WTC11 (cell line): Measurements from ENCODE around the gene LPP. TPM values are rescaled to one million over a fixed set of nuclear protein-coding genes. Genes with fewer than 3 reads are reported as not detected.

Experiments used
- ATAC-seq: fragments of 200-7000 bp; cut with Tn5 transposase; 2 replicates; pipeline ENCODE4 v1.10.0; 2021; ENCODE audit warnings: mild to moderate bottlenecking, moderate library complexity
- CTCF ChIA-PET: fragments of 300-600 bp; sonication (Branson Sonifier 250); formaldehyde crosslinking; loops from one replicate; lab custom pipeline; 2021; ENCODE audit warnings: antibody characterized with exemption; lab: Charles Lee
- POLR2A ChIA-PET: fragments of 350-600 bp; sonication (Branson Sonifier 250); formaldehyde crosslinking; loops from one replicate; lab custom pipeline; 2021; ENCODE audit warnings: antibody characterized with exemption; lab: Charles Lee
- DNase-seq: peaks from one replicate; pipeline ENCODE4 v3.0.0; 2021; ENCODE audit warnings: low spot score
- H3K27ac Mint-ChIP-seq: 2 replicates; pipeline ENCODE4 v1.8.0; 2021; ENCODE audit warnings: mixed read lengths
- H3K27me3 Mint-ChIP-seq: 2 replicates; pipeline ENCODE4 v1.8.0; 2021; ENCODE audit warnings: low read depth, mild to moderate bottlenecking, moderate library complexity, mixed read lengths
- H3K36me3 Mint-ChIP-seq: 2 replicates; pipeline ENCODE4 v1.8.0; 2021; ENCODE audit warnings: mixed read lengths
- H3K4me1 Mint-ChIP-seq: 2 replicates; pipeline ENCODE4 v1.8.0; 2022; ENCODE audit warnings: mixed read lengths
- H3K4me3 Mint-ChIP-seq: 2 replicates; pipeline ENCODE4 v1.8.0; 2021; ENCODE audit warnings: mild to moderate bottlenecking, moderate library complexity, mixed read lengths
- H3K9me3 Mint-ChIP-seq: 2 replicates; pipeline ENCODE4 v1.8.0; 2021; ENCODE audit warnings: mixed read lengths
- ESRRA ChIP-seq: sonication (generic); formaldehyde crosslinking; IDR thresholded peaks from 2 replicates; pipeline ENCODE4 v1.8.1; 2022; ENCODE audit warnings: mild to moderate bottlenecking, missing genetic modification reagents, borderline replicate concordance
- FOXP1 ChIP-seq: sonication (generic); formaldehyde crosslinking; IDR thresholded peaks from 2 replicates; pipeline ENCODE4 v1.8.0; 2022; ENCODE audit warnings: missing genetic modification reagents, mild to moderate bottlenecking, moderate library complexity, borderline replicate concordance
- HMGA2 ChIP-seq: fragments of 250-450 bp; sonication (Bioruptor Pico); IDR thresholded peaks from 2 replicates; pipeline ENCODE4 v1.4.0; 2021; ENCODE audit warnings: mild to moderate bottlenecking, moderate library complexity
- JUN ChIP-seq: sonication (generic); formaldehyde crosslinking; IDR thresholded peaks from 2 replicates; pipeline ENCODE4 v1.8.0; 2023; ENCODE audit warnings: mild to moderate bottlenecking, missing genetic modification reagents
- KAT7 ChIP-seq: sonication (generic); formaldehyde crosslinking; IDR thresholded peaks from 2 replicates; pipeline ENCODE4 v1.8.1; 2023; ENCODE audit warnings: missing genetic modification reagents, mild to moderate bottlenecking, borderline replicate concordance
- NFATC4 ChIP-seq: fragments of 250-450 bp; sonication (Bioruptor Pico); IDR thresholded peaks from 2 replicates; pipeline ENCODE4 v1.9.0; 2021; ENCODE audit warnings: mild to moderate bottlenecking
- NR1H2 ChIP-seq: sonication (generic); formaldehyde crosslinking; IDR thresholded peaks from 2 replicates; pipeline ENCODE4 v1.9.0; 2021; ENCODE audit warnings: mild to moderate bottlenecking, moderate library complexity, missing genetic modification reagents
- SMAD3 ChIP-seq: sonication (generic); formaldehyde crosslinking; IDR thresholded peaks from 2 replicates; pipeline ENCODE4 v1.8.0; 2022; ENCODE audit warnings: missing genetic modification reagents, mild to moderate bottlenecking, borderline replicate concordance
- SMAD4 ChIP-seq: sonication (generic); formaldehyde crosslinking; IDR thresholded peaks from 2 replicates; pipeline ENCODE4 v1.8.0; 2022; ENCODE audit warnings: mild to moderate bottlenecking, missing genetic modification reagents
- SOX15 ChIP-seq: fragments of 250-450 bp; sonication (Bioruptor Pico); IDR thresholded peaks from 2 replicates; pipeline ENCODE4 v1.9.0; 2021; ENCODE audit warnings: mild to moderate bottlenecking
- ZNF396 ChIP-seq: fragments of 250-450 bp; sonication (Bioruptor Pico); IDR thresholded peaks from 2 replicates; pipeline ENCODE4 v1.8.0; 2021; ENCODE audit warnings: mild to moderate bottlenecking, moderate library complexity, borderline replicate concordance
- ZNF423 ChIP-seq: fragments of 250-450 bp; sonication (Bioruptor Pico); IDR thresholded peaks from 2 replicates; pipeline ENCODE4 v2.1.2; 2022; ENCODE audit warnings: mild to moderate bottlenecking, moderate library complexity
- total RNA-seq: library from RNA; stranded (reverse); gene quantifications from 3 replicates; pipeline ENCODE4 v1.2.3, GENCODE V29; 2021
- TF ChIP-seq, protein P1 (sequence below): sonication (generic); formaldehyde crosslinking; IDR thresholded peaks from 2 replicates; pipeline ENCODE4 v1.8.0; 2022; ENCODE audit warnings: mild to moderate bottlenecking, missing genetic modification reagents
- TF ChIP-seq, protein P2 (sequence below): fragments of 250-450 bp; sonication (Bioruptor Pico); IDR thresholded peaks from 2 replicates; pipeline ENCODE4 v1.8.0; 2021; ENCODE audit warnings: mild to moderate bottlenecking
- TF ChIP-seq, protein P3 (sequence below): sonication (generic); formaldehyde crosslinking; IDR thresholded peaks from 2 replicates; pipeline ENCODE4 v1.8.1; 2023; ENCODE audit warnings: mild to moderate bottlenecking, missing genetic modification reagents, moderate library complexity
- TF ChIP-seq, protein P4 (sequence below): fragments of 250-450 bp; sonication (Bioruptor Pico); IDR thresholded peaks from 2 replicates; pipeline ENCODE4 v2.1.2; 2022; ENCODE audit warnings: mild to moderate bottlenecking, moderate library complexity
- TF ChIP-seq, protein P5 (sequence below): sonication (generic); formaldehyde crosslinking; IDR thresholded peaks from 2 replicates; pipeline ENCODE4 v1.8.1; 2022; ENCODE audit warnings: mild to moderate bottlenecking, moderate library complexity, missing genetic modification reagents
- TF ChIP-seq, protein P6 (sequence below): sonication (generic); formaldehyde crosslinking; conservative IDR thresholded peaks from 2 replicates; pipeline ENCODE4 v1.8.1; 2023; ENCODE audit warnings: mild to moderate bottlenecking, low read depth, missing genetic modification reagents, moderate library complexity

The LPP gene
- total RNA-seq, 1 experiment from 2014 or later = 49.6 TPM

DNA sequence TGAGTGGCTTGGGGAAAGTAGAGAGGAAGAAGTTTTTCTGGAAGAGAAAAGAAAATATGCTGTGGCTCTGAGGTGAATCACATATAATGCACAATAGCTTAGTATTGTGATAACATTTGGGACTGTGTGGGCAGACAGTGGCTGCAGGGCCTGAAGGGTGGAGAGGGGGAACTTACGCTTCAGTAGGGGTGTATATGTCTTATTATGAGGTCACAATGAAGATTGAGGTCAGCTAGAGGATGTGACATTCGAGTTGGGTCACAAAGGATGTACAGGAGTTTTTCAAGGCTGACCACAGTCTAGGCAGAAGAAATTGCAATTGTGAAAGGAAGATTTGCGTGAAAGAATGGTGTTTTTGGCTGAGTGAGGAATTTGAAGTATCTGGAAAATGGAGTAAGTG, 414.8 kb downstream of the LPP start:
- H3K4me1 Mint-ChIP-seq = peaks cover 4% of the 10 kb centered on the region
- no peak for TF ChIP-seq SMAD3 (CRISPR knock-in tag)
- H3K4me3 Mint-ChIP-seq = no peak overlapping the region
- CTCF ChIA-PET = no interaction called here
- ATAC-seq (no peak), DNase-seq (no peak)
- H3K9me3 Mint-ChIP-seq = no peaks in the 10 kb centered on the region
- H3K27ac Mint-ChIP-seq = peak overlapping the region; percentile 0; the same call in 1 of the 2 replicates
- POLR2A ChIA-PET = no interaction called here
- H3K27me3 Mint-ChIP-seq = no peaks in the 10 kb centered on the region
- H3K36me3 Mint-ChIP-seq = no peaks in the 10 kb centered on the region

DNA sequence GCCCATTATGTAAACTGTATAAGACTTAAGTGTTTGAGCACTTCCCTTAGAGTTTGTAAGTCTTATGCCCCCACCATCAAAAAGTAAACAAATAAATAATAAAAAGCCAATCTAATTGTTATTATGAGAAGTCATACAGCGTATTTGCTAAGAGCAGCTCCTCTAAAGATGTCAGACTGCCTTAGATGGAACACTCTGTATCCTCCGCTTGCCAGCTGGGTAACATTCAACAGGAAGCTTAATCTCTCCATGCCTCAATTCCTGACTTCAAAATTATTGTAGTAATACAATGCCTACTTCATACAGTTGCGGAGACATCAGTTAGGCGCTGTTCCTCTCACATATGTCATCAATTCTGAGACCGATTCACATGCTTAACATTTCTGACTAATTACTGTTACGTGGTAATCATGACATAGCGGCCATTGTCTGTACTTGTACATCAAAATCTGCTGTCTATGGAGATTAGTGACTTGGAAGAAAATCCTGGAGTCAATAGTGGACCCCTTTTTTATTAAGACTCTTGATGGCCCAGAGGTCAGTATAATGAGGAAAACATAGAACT, 417.7 kb downstream of the LPP start:
- H3K36me3 Mint-ChIP-seq = no peaks in the 10 kb centered on the region
- no peak for DNase-seq
- ATAC-seq = no peak
- H3K27me3 Mint-ChIP-seq = no peaks in the 10 kb centered on the region
- no peak for TF ChIP-seq ZNF423 (CRISPR knock-in tag)
- no peaks in the 10 kb centered on the region for H3K9me3 Mint-ChIP-seq
- peaks cover 7% of the 10 kb centered on the region for H3K4me1 Mint-ChIP-seq
- H3K4me3 Mint-ChIP-seq = no peak overlapping the region
- ChIA-PET CTCF (no interaction called here), POLR2A (no interaction called here)
- H3K27ac Mint-ChIP-seq = no peak overlapping the region

DNA sequence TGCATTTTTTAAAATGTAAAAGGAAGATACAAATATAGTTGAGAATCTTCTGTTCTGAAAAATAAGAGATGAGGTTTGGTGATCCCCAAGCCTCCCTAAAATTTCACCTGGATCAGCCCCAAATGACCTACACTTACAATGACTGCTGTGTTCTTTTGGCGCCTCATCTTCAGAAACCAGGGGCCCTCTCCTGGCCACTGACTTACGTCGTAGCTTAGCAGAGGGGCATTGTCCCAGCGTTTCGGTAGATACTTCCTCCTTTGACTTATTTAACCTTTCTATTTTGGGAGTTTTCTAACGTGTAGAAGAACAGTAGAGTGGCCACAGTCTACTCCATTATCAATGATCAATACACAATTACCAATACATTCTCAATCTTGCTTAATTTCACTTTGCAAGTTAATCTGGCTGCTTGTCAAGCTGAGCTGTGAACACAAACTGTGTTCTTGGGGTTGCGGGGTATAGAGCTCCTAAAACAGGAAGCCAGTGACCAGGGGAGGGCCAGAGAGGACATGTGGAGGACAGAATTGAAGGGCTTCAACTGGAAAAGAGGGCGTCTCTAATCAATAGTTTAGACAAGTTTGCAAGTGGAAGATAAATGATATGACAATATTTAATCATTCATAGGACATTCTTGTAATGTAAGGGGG, 419.5 kb downstream of the LPP start:
- peak; percentile 18 for DNase-seq
- Mint-ChIP-seq H3K4me3 (no peak overlapping the region), H3K27ac (peak overlapping the region; percentile 20), H3K27me3 (no peaks in the 10 kb centered on the region), H3K9me3 (no peaks in the 10 kb centered on the region), H3K4me1 (peaks cover 7% of the 10 kb centered on the region), H3K36me3 (no peaks in the 10 kb centered on the region)
- ChIA-PET CTCF (interaction anchor here (0.6 to 1.8 kb wide), 6 partner anchors 11 to 1613 kb away, joined by 3 to 9 read pairs (median 4); no protein-coding TSS in a partner anchor), POLR2A (interaction anchor here (1.0 kb wide), 1 partner anchor 10 kb away, joined by 3 read pairs; no protein-coding TSS in a partner anchor)
- peak; percentile 68 for ATAC-seq
- no peak for TF ChIP-seq NR1H2 (CRISPR knock-in tag)

DNA sequence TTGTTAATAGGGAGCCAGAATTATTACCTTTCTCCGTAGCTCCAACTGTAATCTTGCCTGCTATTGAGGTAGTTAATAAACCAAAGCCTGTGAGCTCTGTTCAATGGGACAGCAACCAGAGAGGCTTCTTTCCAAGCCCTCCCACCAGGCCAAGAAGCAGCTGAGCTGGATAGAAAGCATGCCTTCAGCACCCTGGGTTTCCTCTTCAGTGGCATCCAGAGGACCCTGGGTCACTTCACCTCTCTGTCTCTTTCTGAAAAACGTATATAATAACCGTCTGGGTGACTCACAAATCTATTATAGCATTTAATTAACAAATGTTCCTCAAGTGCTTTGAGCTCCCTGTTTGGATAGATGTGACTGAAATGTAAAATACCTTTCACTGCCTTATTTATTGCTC, 420.0 kb downstream of the LPP start:
- DNase-seq (no peak), ATAC-seq (peak; percentile 24; the same call in 1 of the 2 replicates)
- ChIA-PET CTCF (interaction anchor here (0.6 to 1.8 kb wide), 6 partner anchors 10 to 1613 kb away, joined by 3 to 9 read pairs (median 4); no protein-coding TSS in a partner anchor), POLR2A (interaction anchor here (1.0 kb wide), 1 partner anchor 10 kb away, joined by 3 read pairs; no protein-coding TSS in a partner anchor)
- TF ChIP-seq SMAD4 (CRISPR knock-in tag) (no peak), NFATC4 (CRISPR knock-in tag) (no peak), HMGA2 (CRISPR knock-in tag) (no peak), SOX15 (CRISPR knock-in tag) (no peak), ESRRA (no peak), JUN (no peak), KAT7 (CRISPR knock-in tag) (no peak), ZNF396 (CRISPR knock-in tag) (no peak), FOXP1 (CRISPR knock-in tag) (no peak)
- TF ChIP-seq, protein P1, sequence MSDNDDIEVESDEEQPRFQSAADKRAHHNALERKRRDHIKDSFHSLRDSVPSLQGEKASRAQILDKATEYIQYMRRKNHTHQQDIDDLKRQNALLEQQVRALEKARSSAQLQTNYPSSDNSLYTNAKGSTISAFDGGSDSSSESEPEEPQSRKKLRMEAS (CRISPR knock-in tag) = no peak
- TF ChIP-seq, protein P2, sequence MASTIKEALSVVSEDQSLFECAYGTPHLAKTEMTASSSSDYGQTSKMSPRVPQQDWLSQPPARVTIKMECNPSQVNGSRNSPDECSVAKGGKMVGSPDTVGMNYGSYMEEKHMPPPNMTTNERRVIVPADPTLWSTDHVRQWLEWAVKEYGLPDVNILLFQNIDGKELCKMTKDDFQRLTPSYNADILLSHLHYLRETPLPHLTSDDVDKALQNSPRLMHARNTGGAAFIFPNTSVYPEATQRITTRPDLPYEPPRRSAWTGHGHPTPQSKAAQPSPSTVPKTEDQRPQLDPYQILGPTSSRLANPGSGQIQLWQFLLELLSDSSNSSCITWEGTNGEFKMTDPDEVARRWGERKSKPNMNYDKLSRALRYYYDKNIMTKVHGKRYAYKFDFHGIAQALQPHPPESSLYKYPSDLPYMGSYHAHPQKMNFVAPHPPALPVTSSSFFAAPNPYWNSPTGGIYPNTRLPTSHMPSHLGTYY (CRISPR knock-in tag) = no peak
- TF ChIP-seq, protein P3, sequence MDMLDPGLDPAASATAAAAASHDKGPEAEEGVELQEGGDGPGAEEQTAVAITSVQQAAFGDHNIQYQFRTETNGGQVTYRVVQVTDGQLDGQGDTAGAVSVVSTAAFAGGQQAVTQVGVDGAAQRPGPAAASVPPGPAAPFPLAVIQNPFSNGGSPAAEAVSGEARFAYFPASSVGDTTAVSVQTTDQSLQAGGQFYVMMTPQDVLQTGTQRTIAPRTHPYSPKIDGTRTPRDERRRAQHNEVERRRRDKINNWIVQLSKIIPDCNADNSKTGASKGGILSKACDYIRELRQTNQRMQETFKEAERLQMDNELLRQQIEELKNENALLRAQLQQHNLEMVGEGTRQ (CRISPR knock-in tag) = no peak
- TF ChIP-seq, protein P4, sequence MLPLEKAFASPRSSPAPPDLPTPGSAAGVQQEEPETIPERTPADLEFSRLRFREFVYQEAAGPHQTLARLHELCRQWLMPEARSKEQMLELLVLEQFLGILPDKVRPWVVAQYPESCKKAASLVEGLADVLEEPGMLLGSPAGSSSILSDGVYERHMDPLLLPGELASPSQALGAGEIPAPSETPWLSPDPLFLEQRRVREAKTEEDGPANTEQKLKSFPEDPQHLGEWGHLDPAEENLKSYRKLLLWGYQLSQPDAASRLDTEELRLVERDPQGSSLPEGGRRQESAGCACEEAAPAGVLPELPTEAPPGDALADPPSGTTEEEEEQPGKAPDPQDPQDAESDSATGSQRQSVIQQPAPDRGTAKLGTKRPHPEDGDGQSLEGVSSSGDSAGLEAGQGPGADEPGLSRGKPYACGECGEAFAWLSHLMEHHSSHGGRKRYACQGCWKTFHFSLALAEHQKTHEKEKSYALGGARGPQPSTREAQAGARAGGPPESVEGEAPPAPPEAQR = no peak
- TF ChIP-seq, protein P5, sequence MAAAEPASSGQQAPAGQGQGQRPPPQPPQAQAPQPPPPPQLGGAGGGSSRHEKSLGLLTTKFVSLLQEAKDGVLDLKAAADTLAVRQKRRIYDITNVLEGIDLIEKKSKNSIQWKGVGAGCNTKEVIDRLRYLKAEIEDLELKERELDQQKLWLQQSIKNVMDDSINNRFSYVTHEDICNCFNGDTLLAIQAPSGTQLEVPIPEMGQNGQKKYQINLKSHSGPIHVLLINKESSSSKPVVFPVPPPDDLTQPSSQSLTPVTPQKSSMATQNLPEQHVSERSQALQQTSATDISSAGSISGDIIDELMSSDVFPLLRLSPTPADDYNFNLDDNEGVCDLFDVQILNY (CRISPR knock-in tag) = no peak
- TF ChIP-seq, protein P6, sequence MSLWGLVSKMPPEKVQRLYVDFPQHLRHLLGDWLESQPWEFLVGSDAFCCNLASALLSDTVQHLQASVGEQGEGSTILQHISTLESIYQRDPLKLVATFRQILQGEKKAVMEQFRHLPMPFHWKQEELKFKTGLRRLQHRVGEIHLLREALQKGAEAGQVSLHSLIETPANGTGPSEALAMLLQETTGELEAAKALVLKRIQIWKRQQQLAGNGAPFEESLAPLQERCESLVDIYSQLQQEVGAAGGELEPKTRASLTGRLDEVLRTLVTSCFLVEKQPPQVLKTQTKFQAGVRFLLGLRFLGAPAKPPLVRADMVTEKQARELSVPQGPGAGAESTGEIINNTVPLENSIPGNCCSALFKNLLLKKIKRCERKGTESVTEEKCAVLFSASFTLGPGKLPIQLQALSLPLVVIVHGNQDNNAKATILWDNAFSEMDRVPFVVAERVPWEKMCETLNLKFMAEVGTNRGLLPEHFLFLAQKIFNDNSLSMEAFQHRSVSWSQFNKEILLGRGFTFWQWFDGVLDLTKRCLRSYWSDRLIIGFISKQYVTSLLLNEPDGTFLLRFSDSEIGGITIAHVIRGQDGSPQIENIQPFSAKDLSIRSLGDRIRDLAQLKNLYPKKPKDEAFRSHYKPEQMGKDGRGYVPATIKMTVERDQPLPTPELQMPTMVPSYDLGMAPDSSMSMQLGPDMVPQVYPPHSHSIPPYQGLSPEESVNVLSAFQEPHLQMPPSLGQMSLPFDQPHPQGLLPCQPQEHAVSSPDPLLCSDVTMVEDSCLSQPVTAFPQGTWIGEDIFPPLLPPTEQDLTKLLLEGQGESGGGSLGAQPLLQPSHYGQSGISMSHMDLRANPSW (CRISPR knock-in tag) = no peak
- H3K27me3 Mint-ChIP-seq = no peaks in the 10 kb centered on the region
- H3K27ac Mint-ChIP-seq = no peak overlapping the region
- no peaks in the 10 kb centered on the region for H3K9me3 Mint-ChIP-seq
- H3K4me1 Mint-ChIP-seq = peaks cover 7% of the 10 kb centered on the region
- H3K36me3 Mint-ChIP-seq = no peaks in the 10 kb centered on the region
- no peak overlapping the region for H3K4me3 Mint-ChIP-seq
